H1 (cell line): Measurements from ENCODE around the gene TNFRSF14. TPM values are rescaled to one million over a fixed set of nuclear protein-coding genes. Genes with fewer than 3 reads are reported as not detected.
"Not testable (repeated sequence)": the region's sequence is repeated elsewhere in the genome, so short reads cannot be mapped to it uniquely, and the experiment has no call there.

Experiments
- CTCF ChIA-PET: fragments of 300-600 bp; sonication (Branson Sonifier 250); formaldehyde crosslinking; loops from one replicate; lab custom pipeline; 2021; ENCODE audit not compliant: partially characterized antibody; lab: Charles Lee
- POLR2A ChIA-PET: fragments of 300-600 bp; sonication (Branson Sonifier 250); formaldehyde crosslinking; loops from one replicate; lab custom pipeline; 2021; ENCODE audit warnings: inconsistent platforms; ENCODE audit not compliant: partially characterized antibody; lab: Charles Lee
- DNase-seq, 2 experiments: peaks; one replicate each; pipeline versions ENCODE4 v3.0.0 to v3.0.0-alpha.2; 2010 to 2022; ENCODE audit warnings: low spot score in 2 of 2, low read depth in 1 of 2, mixed read lengths in 1 of 2
- FAIRE-seq: peaks from 2 replicates; lab custom pipeline; 2011; peaks lifted over from hg19 to GRCh38; lab: Jason Lieb, UNC
- H2AFZ ChIP-seq: 2 replicates; pipeline ENCODE4 v1.8.1; 2012; ENCODE audit warnings: low read length, inconsistent platforms
- H2AK5ac ChIP-seq: 2 replicates; pipeline ENCODE4 v1.6.1; 2013; ENCODE audit warnings: low read depth, low read length
- H2BK120ac ChIP-seq: replicated peaks from 2 replicates; pipeline ENCODE3; 2013; ENCODE audit warnings: low read depth, low read length, inconsistent platforms
- H2BK12ac ChIP-seq: 2 replicates; pipeline ENCODE4 v1.6.1; 2013; ENCODE audit warnings: low read depth, low read length
- H2BK15ac ChIP-seq: 2 replicates; pipeline ENCODE4 v1.6.1; 2013; ENCODE audit warnings: low read length
- H2BK20ac ChIP-seq: 2 replicates; pipeline ENCODE4 v1.6.1; 2013; ENCODE audit warnings: low read length
- H2BK5ac ChIP-seq: 2 replicates; pipeline ENCODE4 v1.6.1; 2013; ENCODE audit warnings: low read depth, low read length
- H3K14ac ChIP-seq: 2 replicates; pipeline ENCODE4 v1.6.1; 2013; ENCODE audit warnings: inconsistent platforms; ENCODE audit not compliant: insufficient read length
- H3K18ac ChIP-seq: 2 replicates; pipeline ENCODE4 v1.6.1; 2013; ENCODE audit warnings: low read length; ENCODE audit errors: extremely low read depth
- H3K23ac ChIP-seq: 2 replicates; pipeline ENCODE4 v1.6.1; 2013; ENCODE audit warnings: inconsistent platforms; ENCODE audit not compliant: insufficient read length
- H3K23me2 ChIP-seq: 2 replicates; pipeline ENCODE4 v1.6.1; 2013; ENCODE audit warnings: low read depth, low read length
- H3K27ac ChIP-seq: 2 replicates; pipeline ENCODE4 v1.6.1; 2011; ENCODE audit warnings: low read depth, low read length, inconsistent platforms
- H3K27me3 ChIP-seq, 4 experiments: replicated peaks in 1 of 4; 1 replicate in 1 of 4; 2 replicates in 3 of 4; pipeline versions ENCODE4 v1.6.1 to v1.8.1; 2011 to 2013; ENCODE audit warnings: low read length in 3 of 4, mild to moderate bottlenecking in 3 of 4, inconsistent platforms in 2 of 4, mixed read lengths in 2 of 4, moderate library complexity in 1 of 4; ENCODE audit not compliant: control insufficient read depth in 3 of 4, insufficient read depth in 3 of 4; ENCODE audit errors: extremely low read depth in 1 of 4
- H3K36me3 ChIP-seq, 4 experiments: 2 replicates each; pipeline versions ENCODE4 v1.6.1 to v1.8.1; 2011 to 2013; ENCODE audit warnings: mild to moderate bottlenecking in 4 of 4, low read length in 3 of 4, moderate library complexity in 2 of 4, control low read depth in 1 of 4, inconsistent platforms in 1 of 4; ENCODE audit not compliant: insufficient read depth in 4 of 4, control insufficient read depth in 2 of 4
- H3K4ac ChIP-seq: replicated peaks from 2 replicates; pipeline ENCODE3; 2013; ENCODE audit warnings: low read length, low read depth, mixed read lengths, inconsistent platforms; ENCODE audit not compliant: insufficient read length
- H3K4me1 ChIP-seq, 4 experiments: replicated peaks in 1 of 4; 1 replicate in 1 of 4; 2 replicates in 3 of 4; pipeline versions ENCODE4 v1.6.1 to v1.8.1; 2011 to 2013; ENCODE audit warnings: low read length in 3 of 4, inconsistent platforms in 2 of 4, mixed read lengths in 1 of 4; ENCODE audit not compliant: insufficient read depth in 4 of 4, control insufficient read depth in 3 of 4
- H3K4me2 ChIP-seq, 2 experiments: 2 replicates each; pipeline versions ENCODE4 v1.6.1 to v1.8.1; 2011 to 2013; ENCODE audit warnings: low read depth in 2 of 2, low read length in 2 of 2, control low read depth in 1 of 2, inconsistent platforms in 1 of 2, mild to moderate bottlenecking in 1 of 2; ENCODE audit not compliant: insufficient read depth in 1 of 2
- H3K4me3 ChIP-seq, 4 experiments: fragments of 200-600, 300-600 bp in 1 of 4; sonication (generic), shearing (Covaris generic), sonication (Bioruptor Twin) in 1 of 4; 2 replicates each; pipeline versions ENCODE4 v1.5.1 to v1.8.1; 2011 to 2016; ENCODE audit warnings: low read length in 4 of 4, low read depth in 3 of 4, control low read depth in 2 of 4, inconsistent platforms in 2 of 4, mild to moderate bottlenecking in 2 of 4, mixed read lengths in 1 of 4, moderate library complexity in 1 of 4; ENCODE audit not compliant: insufficient read depth in 2 of 4; ENCODE audit errors: extremely low read depth in 1 of 4
- H3K56ac ChIP-seq: replicated peaks from 2 replicates; pipeline ENCODE3; 2013; ENCODE audit warnings: low read depth, mild to moderate bottlenecking, mixed read lengths, low read length, inconsistent platforms; ENCODE audit not compliant: insufficient read length
- H3K79me1 ChIP-seq: 2 replicates; pipeline ENCODE4 v1.6.1; 2013; ENCODE audit warnings: low read depth, low read length, control low read depth
- H3K79me2 ChIP-seq, 2 experiments: 2 replicates each; pipeline versions ENCODE4 v1.6.1 to v1.8.1; 2012 to 2013; ENCODE audit warnings: low read length in 2 of 2, mild to moderate bottlenecking in 2 of 2, inconsistent platforms in 1 of 2; ENCODE audit not compliant: insufficient read depth in 2 of 2, control insufficient read depth in 1 of 2
- H3K9ac ChIP-seq, 4 experiments: replicated peaks in 1 of 4; 1 replicate in 1 of 4; 2 replicates in 3 of 4; pipeline versions ENCODE4 v1.6.1 to v1.8.1; 2011 to 2013; ENCODE audit warnings: low read depth in 3 of 4, low read length in 3 of 4, control low read depth in 2 of 4, mild to moderate bottlenecking in 2 of 4, moderate library complexity in 2 of 4, inconsistent platforms in 1 of 4; ENCODE audit errors: extremely low read depth in 1 of 4
- H3K9me3 ChIP-seq, 2 experiments: 2 replicates each; pipeline versions ENCODE4 v1.6.1 to v1.8.1; 2012 to 2013; ENCODE audit warnings: mild to moderate bottlenecking in 2 of 2, moderate library complexity in 2 of 2, control low read depth in 1 of 2, inconsistent platforms in 1 of 2, low read depth in 1 of 2, low read length in 1 of 2, mixed read lengths in 1 of 2; ENCODE audit not compliant: insufficient read depth in 2 of 2
- H4K20me1 ChIP-seq, 2 experiments: replicated peaks in 1 of 2; 2 replicates each; pipeline versions ENCODE3 to v1.8.1; 2011 to 2013; ENCODE audit warnings: inconsistent platforms in 2 of 2, low read length in 2 of 2, mild to moderate bottlenecking in 1 of 2; ENCODE audit not compliant: insufficient read depth in 2 of 2, control insufficient read depth in 1 of 2
- H4K5ac ChIP-seq: 2 replicates; pipeline ENCODE4 v1.6.1; 2013; ENCODE audit warnings: low read length, low read depth, mixed read lengths, inconsistent platforms; ENCODE audit not compliant: insufficient read length
- H4K8ac ChIP-seq: 2 replicates; pipeline ENCODE4 v1.8.0; 2013; ENCODE audit warnings: mild to moderate bottlenecking, moderate library complexity, low read length, inconsistent platforms; ENCODE audit not compliant: insufficient read depth; ENCODE audit errors: extremely low read depth
- H4K91ac ChIP-seq: replicated peaks from 2 replicates; pipeline ENCODE3; 2013; ENCODE audit warnings: low read length, mixed read lengths, inconsistent platforms; ENCODE audit not compliant: insufficient read length
- WGBS, 2 experiments: shearing (Covaris generic) in 1 of 2; methylation state at CpG; one replicate each; pipeline versions ENCODE4 v1.1.6 to v1.1.7; 2013 to 2015; ENCODE audit warnings: low lambda C conversion rate in 2 of 2, mixed read lengths in 2 of 2, inconsistent platforms in 1 of 2, low coverage in 1 of 2, missing lambda C conversion rate in 1 of 2; ENCODE audit not compliant: insufficient replicate concordance in 2 of 2, insufficient coverage in 1 of 2, insufficient read length in 1 of 2; ENCODE audit errors: extremely low coverage in 1 of 2, missing lambda C conversion rate in 1 of 2; 5-methylcytosine and 5-hydroxymethylcytosine counted together
- polyA plus RNA-seq, 7 experiments: library from polyadenylated mRNA; depleted of rRNA in 3 of 7; stranded (reverse) in 5 of 7; unstranded in 2 of 7; fragments of >200 nt in 5 of 7; fragments of 200-250 nt in 2 of 7; gene quantifications; 1 replicate in 5 of 7; 2 replicates in 1 of 7; 4 replicates in 1 of 7; pipeline versions ENCODE4 v1.2.1 to v1.2.3, GENCODE V29; 2011 to 2013; ENCODE audit warnings: missing spikeins in 2 of 7, mixed read lengths in 2 of 7
- total RNA-seq: library from RNA; stranded (reverse); fragmentation: NEBNext Ultra II Directional; extraction: Animal tissue kit (Norgen Biotek cat#: 25700); gene quantifications from 2 replicates; pipeline ENCODE4 v1.2.1, GENCODE V29; 2021

Gene TNFRSF14
- total and polyA plus RNA-seq, 2 of the 8 experiments (the other 6 are each of a cell fraction or from before 2014, with no cell fraction given) = 0.36 to 0.50 TPM

DNA sequence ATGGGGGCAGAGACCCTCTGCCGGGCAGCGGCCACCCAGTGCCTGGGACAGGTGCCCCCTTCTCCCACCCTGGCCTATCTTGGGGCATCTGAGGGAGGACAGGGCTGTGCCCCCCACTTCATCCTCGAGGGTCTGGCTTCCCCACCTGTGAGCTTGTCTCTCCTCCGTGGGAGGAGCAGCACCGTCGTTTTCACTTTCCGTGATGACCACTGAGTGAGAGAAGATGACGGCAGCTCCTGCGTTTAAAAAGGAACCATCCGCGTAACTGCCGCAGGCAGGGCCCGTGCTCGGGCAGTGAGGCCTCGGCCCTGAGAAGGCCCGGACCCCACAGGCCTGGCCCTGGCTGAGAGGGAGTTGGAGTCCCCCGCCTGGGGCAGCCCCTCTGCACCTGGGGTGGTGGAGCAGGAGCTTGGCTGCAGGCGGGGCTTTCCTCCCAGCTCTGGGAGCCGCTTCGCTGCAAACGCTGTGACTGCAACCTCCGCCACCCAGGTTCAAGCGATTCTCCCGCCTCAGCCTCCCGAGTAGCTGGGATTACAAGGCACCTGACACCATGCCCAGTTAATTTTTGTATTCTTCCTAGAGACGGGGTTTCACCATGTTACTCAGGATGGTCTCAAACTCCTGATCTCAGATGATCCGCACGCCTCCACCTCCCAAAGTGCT, 6.7 kb upstream of the TNFRSF14 start:
- not testable (repeated sequence) for H3K27me3 ChIP-seq
- CTCF ChIA-PET = interaction anchor here (1.0 to 3.7 kb wide), 6 partner anchors 9 to 871 kb away, joined by 3 to 27 read pairs (median 4); partner anchors contain the start of gene PANK4

More for the DNA sequence above, 6.7 kb upstream of the TNFRSF14 start:
- H2BK5ac ChIP-seq, H2AK5ac ChIP-seq, H2BK15ac ChIP-seq, H3K9ac ChIP-seq, H3K4me2 ChIP-seq, H2BK20ac ChIP-seq, H4K20me1 ChIP-seq, DNase-seq, H3K79me2 ChIP-seq, H3K27ac ChIP-seq, H3K23ac ChIP-seq, H4K5ac ChIP-seq, H2BK120ac ChIP-seq, H3K23me2 ChIP-seq, H3K56ac ChIP-seq, FAIRE-seq, H2AFZ ChIP-seq, H3K79me1 ChIP-seq, H3K4me3 ChIP-seq, H2BK12ac ChIP-seq, H3K36me3 ChIP-seq, H3K9me3 ChIP-seq, H3K14ac ChIP-seq, H3K18ac ChIP-seq, H4K91ac ChIP-seq, H3K4ac ChIP-seq, POLR2A ChIA-PET: not testable (repeated sequence)
- peak overlapping the region; percentile 41; the same call in 1 of the 2 replicates for H4K8ac ChIP-seq
- 94% methylated on average over 22 of the region's 28 CpGs; no CpG with 5 or more reads in 1 of the 2 experiments for WGBS, 2 experiments
- peaks cover 0 to 18% (median 14%) of the 10 kb centered on the region in 4 experiments; a peak in 6 of 7 replicates for H3K4me1 ChIP-seq
